ENCODE data around the gene ZNF385B.

DNA sequence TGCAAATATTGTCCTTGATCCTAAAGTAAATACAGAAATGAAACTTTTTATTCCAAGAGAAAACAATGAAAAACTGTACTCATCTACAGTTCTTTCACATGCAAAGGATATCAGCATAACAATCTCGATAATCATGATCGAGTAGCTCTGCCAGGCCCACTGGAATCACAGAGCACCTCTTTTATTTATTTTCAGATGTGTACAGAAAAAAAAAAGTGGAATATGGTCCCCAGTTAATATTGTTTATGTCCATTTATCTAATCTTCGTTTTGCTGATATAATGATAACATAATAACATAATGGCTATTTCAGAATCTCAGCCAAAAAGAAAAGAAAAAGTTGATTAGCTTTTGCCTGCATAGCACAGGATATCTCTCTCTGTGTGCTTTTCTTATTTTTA is 6.5 kb downstream of the ZNF385B start:
- TF ChIP-seq EZH2phosphoT487 (IDR thresholded peaks at IDR 0.05; ENCODE audit: low read depth): no peak
- TF ChIP-seq, protein P1, sequence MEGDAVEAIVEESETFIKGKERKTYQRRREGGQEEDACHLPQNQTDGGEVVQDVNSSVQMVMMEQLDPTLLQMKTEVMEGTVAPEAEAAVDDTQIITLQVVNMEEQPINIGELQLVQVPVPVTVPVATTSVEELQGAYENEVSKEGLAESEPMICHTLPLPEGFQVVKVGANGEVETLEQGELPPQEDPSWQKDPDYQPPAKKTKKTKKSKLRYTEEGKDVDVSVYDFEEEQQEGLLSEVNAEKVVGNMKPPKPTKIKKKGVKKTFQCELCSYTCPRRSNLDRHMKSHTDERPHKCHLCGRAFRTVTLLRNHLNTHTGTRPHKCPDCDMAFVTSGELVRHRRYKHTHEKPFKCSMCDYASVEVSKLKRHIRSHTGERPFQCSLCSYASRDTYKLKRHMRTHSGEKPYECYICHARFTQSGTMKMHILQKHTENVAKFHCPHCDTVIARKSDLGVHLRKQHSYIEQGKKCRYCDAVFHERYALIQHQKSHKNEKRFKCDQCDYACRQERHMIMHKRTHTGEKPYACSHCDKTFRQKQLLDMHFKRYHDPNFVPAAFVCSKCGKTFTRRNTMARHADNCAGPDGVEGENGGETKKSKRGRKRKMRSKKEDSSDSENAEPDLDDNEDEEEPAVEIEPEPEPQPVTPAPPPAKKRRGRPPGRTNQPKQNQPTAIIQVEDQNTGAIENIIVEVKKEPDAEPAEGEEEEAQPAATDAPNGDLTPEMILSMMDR (IDR thresholded peaks at IDR 0.05; ENCODE audit: low read depth, low read length): no peak
